Natural killer cell treated with Interleukin-12 subunit alpha and Interleukin-12 subunit beta and Interleukin-15 and Interleukin-18, amount 100 ng/mL, for 72 hours (primary cell): ENCODE data around the gene CREB5. TPM values are rescaled to one million over a fixed set of nuclear protein-coding genes. Genes with fewer than 3 reads are reported as not detected.
"Not testable (repeated sequence)": the region's sequence is repeated elsewhere in the genome, so short reads cannot be mapped to it uniquely, and the experiment has no call there.

ENCODE experiments used
- ATAC-seq, 2 donors: fragments of 150-1000 bp; cut with Tn5 transposase in 1 of 2; sonication (Bioruptor Pico), chemical (Tn5 transposase) in 1 of 2; 2 replicates each; pipeline ENCODE4 v1.10.0; 2021
- DNase-seq: peaks from one replicate; pipeline ENCODE4 v3.0.0; 2022; ENCODE audit warnings: low spot score
- H3K27ac Mint-ChIP-seq, 2 donors: 1 replicate in 1 of 2; 2 replicates in 1 of 2; pipeline ENCODE4 v1.8.0; 2022; ENCODE audit warnings: mixed read lengths in 2 of 2, mild to moderate bottlenecking in 1 of 2, moderate library complexity in 1 of 2
- H3K27me3 Mint-ChIP-seq, 2 donors: 1 replicate in 1 of 2; 2 replicates in 1 of 2; pipeline ENCODE4 v1.8.0; 2022; ENCODE audit warnings: mixed read lengths in 2 of 2
- H3K36me3 Mint-ChIP-seq: one replicate; pipeline ENCODE4 v1.8.0; 2022; ENCODE audit warnings: mixed read lengths
- H3K4me1 Mint-ChIP-seq, 2 donors: 1 replicate in 1 of 2; 2 replicates in 1 of 2; pipeline ENCODE4 v1.8.0; 2022; ENCODE audit warnings: low read depth in 2 of 2, mixed read lengths in 2 of 2, mild to moderate bottlenecking in 1 of 2
- H3K4me3 Mint-ChIP-seq: one replicate; pipeline ENCODE4 v1.8.0; 2022; ENCODE audit warnings: mixed read lengths
- H3K9me3 Mint-ChIP-seq: 2 replicates; pipeline ENCODE4 v1.8.0; 2022; ENCODE audit warnings: mixed read lengths
- total RNA-seq, 2 donors: library from RNA; stranded (reverse); gene quantifications; one replicate each; pipeline ENCODE4 v1.2.3, GENCODE V29; 2022

CREB5 gene
- total RNA-seq, 2 donors from 2014 or later: 0.62 TPM; not detected in 1

GRCh38 chr7:28608731-28609130, 196.4 kb downstream of the CREB5 start:
- H3K27ac Mint-ChIP-seq: no peak overlapping the region
- no peak for ATAC-seq
- H3K27me3 Mint-ChIP-seq: peaks cover 10 to 27% of the 10 kb centered on the region in 2 donors
- H3K9me3 Mint-ChIP-seq: no peaks in the 10 kb centered on the region
- no peaks in the 10 kb centered on the region for H3K4me1 Mint-ChIP-seq
- DNase-seq: no peak
- H3K36me3 Mint-ChIP-seq: no peaks in the 10 kb centered on the region
- no peak overlapping the region for H3K4me3 Mint-ChIP-seq

- Mint-ChIP-seq H3K27me3 (peaks cover 10 to 27% of the 10 kb centered on the region in 2 donors), H3K36me3 (no peaks in the 10 kb centered on the region), H3K4me3 (no peak overlapping the region), H3K9me3 (no peaks in the 10 kb centered on the region), H3K4me1 (no peaks in the 10 kb centered on the region), H3K27ac (no peak overlapping the region)
- DNase-seq (no peak), ATAC-seq (no peak)
Observed at GRCh38 chr7:28609608-28610007, 197.3 kb downstream of the CREB5 start.

DNA sequence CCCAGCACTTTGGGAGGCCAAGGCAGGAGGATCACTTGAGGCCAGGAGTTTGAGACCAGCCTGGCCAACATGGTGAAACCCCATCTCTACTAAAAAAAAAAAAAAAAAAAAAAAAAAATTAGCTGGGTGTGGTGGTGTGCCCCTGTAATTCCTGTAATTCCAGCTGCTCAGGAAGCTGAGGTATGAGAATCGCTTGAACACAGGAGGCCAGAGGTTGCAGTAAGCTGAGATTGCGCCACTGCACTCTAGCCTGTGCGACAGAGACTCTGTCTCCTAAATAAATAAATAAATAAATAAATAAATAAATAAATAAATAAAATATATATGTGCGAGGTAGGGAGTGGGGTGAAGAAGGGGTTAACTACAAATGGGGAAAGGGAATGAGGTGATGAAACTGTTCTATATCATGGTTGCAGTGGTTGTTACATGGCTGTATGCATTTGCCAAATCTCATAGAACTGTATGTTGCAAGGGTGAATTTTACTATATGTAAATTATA, 199.1 kb downstream of the CREB5 start:
- not testable (repeated sequence) for H3K36me3 Mint-ChIP-seq, H3K9me3 Mint-ChIP-seq, H3K4me1 Mint-ChIP-seq, DNase-seq, ATAC-seq, H3K27ac Mint-ChIP-seq, H3K4me3 Mint-ChIP-seq
- peaks cover 10 to 27% of the 10 kb centered on the region in 2 donors for H3K27me3 Mint-ChIP-seq

GRCh38 chr7:28613262-28613661, 200.9 kb downstream of the CREB5 start:
- Mint-ChIP-seq H3K4me3 (no peak overlapping the region), H3K9me3 (no peaks in the 10 kb centered on the region), H3K36me3 (no peaks in the 10 kb centered on the region), H3K27ac (no peak overlapping the region), H3K4me1 (no peaks in the 10 kb centered on the region), H3K27me3 (peaks cover 4 to 18% of the 10 kb centered on the region in 2 donors)
- ATAC-seq: no peak
- DNase-seq: no peak

- DNase-seq: no peak
- H3K36me3 Mint-ChIP-seq: no peaks in the 10 kb centered on the region
- no peaks in the 10 kb centered on the region for H3K9me3 Mint-ChIP-seq
- no peak overlapping the region for H3K27ac Mint-ChIP-seq
- H3K27me3 Mint-ChIP-seq: peaks cover 2 to 8% of the 10 kb centered on the region in 2 donors
- H3K4me3 Mint-ChIP-seq: no peak overlapping the region
- ATAC-seq: peak in 1 of 2 donors; percentile 24
- H3K4me1 Mint-ChIP-seq: no peaks in the 10 kb centered on the region
Observed at GRCh38 chr7:28615091-28615490, 202.8 kb downstream of the CREB5 start.

GRCh38 chr7:28617308-28617880, 205.1 kb downstream of the CREB5 start:
- Mint-ChIP-seq H3K27me3 (peaks cover 7 to 8% of the 10 kb centered on the region in 2 donors), H3K9me3 (no peaks in the 10 kb centered on the region), H3K36me3 (no peaks in the 10 kb centered on the region), H3K4me1 (no peaks in the 10 kb centered on the region), H3K27ac (no peak overlapping the region), H3K4me3 (no peak overlapping the region)
- no peak for ATAC-seq
- no peak for DNase-seq

DNA sequence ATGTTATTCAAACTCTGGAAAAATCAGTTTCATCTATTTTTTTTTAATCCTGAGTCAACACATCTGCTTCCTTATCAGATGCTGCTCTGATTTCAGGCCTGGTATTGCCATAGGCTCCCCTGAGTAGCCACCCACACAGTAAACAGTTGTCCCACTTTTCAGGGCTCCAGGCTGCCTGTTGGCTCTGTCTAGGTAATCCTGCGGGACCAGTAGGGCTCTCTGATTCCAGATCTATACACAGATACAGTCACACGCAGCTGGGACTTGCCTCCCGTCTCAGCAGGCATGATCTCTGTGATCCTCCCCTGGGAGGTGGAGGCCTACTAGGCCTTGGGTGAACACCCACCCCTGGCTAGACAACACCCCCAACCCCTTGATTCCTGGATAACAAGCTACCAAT, 206.1 kb downstream of the CREB5 start:
- H3K4me1 Mint-ChIP-seq: no peaks in the 10 kb centered on the region
- H3K27me3 Mint-ChIP-seq: peaks cover 8% of the 10 kb centered on the region in 2 donors
- peak in 1 of 2 donors; percentile 38 for ATAC-seq
- no peaks in the 10 kb centered on the region for H3K36me3 Mint-ChIP-seq
- H3K27ac Mint-ChIP-seq: no peak overlapping the region
- H3K4me3 Mint-ChIP-seq: no peak overlapping the region
- DNase-seq: no peak
- H3K9me3 Mint-ChIP-seq: no peaks in the 10 kb centered on the region

DNA sequence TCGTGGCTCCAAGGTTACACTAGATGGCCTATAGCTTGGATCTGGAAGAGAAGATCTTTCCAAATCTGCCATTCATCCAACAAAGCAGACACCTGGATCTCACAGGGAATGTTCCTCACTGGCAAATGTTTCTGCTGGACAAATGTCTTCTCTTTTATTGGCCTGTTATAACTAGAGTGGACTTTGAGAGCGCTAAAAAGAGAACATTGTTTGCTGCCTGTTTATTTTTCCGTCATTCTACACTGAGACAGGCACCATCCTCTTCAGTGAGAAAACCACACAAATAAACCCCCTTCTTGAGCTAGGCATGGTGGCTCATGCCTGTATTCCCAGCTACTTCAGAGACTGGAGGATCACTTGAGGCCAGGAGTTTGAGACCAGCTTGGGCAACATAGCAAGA, 206.9 kb downstream of the CREB5 start:
- Mint-ChIP-seq H3K27me3 (peaks cover 8 to 13% of the 10 kb centered on the region in 2 donors), H3K27ac (no peak overlapping the region), H3K36me3 (no peaks in the 10 kb centered on the region), H3K4me3 (no peak overlapping the region), H3K4me1 (no peaks in the 10 kb centered on the region), H3K9me3 (no peaks in the 10 kb centered on the region)
- DNase-seq (no peak), ATAC-seq (no peak)

DNA sequence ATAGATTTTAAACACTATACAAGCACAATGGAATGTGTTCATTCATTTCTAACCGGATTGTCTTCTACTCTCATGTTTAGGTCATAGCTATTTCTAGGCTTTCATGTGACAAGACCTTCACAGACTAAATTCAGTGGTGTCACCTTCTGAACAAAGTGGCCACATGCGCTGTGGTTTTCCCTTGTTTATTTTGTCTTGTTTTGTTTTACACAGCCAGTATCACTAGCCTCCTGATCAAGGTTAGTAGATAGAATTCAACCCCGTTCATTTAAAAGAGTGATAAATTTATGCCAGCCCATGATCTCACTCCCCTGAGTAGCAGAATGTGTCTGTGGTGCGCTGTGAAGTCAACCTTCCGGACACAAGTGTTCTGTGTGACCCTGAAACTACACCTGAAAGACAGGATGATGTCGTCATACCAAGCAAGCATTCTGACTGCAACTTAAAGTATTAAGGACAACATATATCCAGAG, 209.1 kb downstream of the CREB5 start:
- DNase-seq (no peak), ATAC-seq (no peak)
- Mint-ChIP-seq H3K4me1 (no peaks in the 10 kb centered on the region), H3K9me3 (no peaks in the 10 kb centered on the region), H3K4me3 (no peak overlapping the region), H3K36me3 (no peaks in the 10 kb centered on the region), H3K27ac (no peak overlapping the region), H3K27me3 (peaks cover 8 to 13% of the 10 kb centered on the region in 2 donors)

GRCh38 chr7:28623105-28623730, 210.9 kb downstream of the CREB5 start:
- ATAC-seq (no peak), DNase-seq (no peak)
- H3K9me3 Mint-ChIP-seq: no peaks in the 10 kb centered on the region
- no peak overlapping the region for H3K4me3 Mint-ChIP-seq
- H3K27me3 Mint-ChIP-seq: peaks cover 8 to 20% of the 10 kb centered on the region in 2 donors
- H3K27ac Mint-ChIP-seq: no peak overlapping the region
- H3K4me1 Mint-ChIP-seq: no peaks in the 10 kb centered on the region
- no peaks in the 10 kb centered on the region for H3K36me3 Mint-ChIP-seq

- Mint-ChIP-seq H3K27me3 (peaks cover 8 to 25% of the 10 kb centered on the region in 2 donors), H3K4me1 (no peaks in the 10 kb centered on the region), H3K36me3 (no peaks in the 10 kb centered on the region), H3K4me3 (no peak overlapping the region), H3K9me3 (no peaks in the 10 kb centered on the region), H3K27ac (no peak overlapping the region)
- DNase-seq (no peak), ATAC-seq (no peak)
Observed at GRCh38 chr7:28623863-28624262, 211.5 kb downstream of the CREB5 start.

GRCh38 chr7:28625432-28625831, 213.1 kb downstream of the CREB5 start:
- Mint-ChIP-seq H3K36me3 (no peaks in the 10 kb centered on the region), H3K9me3 (no peaks in the 10 kb centered on the region), H3K27me3 (peaks cover 8 to 25% of the 10 kb centered on the region in 2 donors), H3K27ac (no peak overlapping the region), H3K4me3 (no peak overlapping the region), H3K4me1 (no peaks in the 10 kb centered on the region)
- no peak for DNase-seq
- no peak for ATAC-seq

DNA sequence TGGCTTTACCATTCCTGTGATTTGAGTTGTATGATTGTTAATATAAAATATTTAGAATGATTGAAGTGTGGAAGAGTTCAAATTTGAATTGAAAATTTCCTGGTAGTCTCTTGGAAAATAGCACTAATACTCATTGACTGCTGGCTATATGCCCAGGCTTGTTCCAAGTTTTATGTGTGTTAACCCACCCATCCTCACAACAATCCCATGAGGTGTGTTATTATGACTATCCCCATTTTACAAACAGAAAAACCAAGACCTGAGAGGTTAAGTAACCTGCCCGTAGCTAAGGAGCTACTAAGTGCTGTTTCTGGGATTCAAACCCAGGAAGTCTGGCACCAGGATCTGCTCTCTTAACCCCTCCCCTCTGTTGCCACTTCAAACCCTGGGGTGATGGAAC, 213.9 kb downstream of the CREB5 start:
- no peaks in the 10 kb centered on the region for H3K4me1 Mint-ChIP-seq
- no peak for ATAC-seq
- no peak overlapping the region for H3K27ac Mint-ChIP-seq
- H3K27me3 Mint-ChIP-seq: peaks cover 6 to 26% of the 10 kb centered on the region in 2 donors
- no peak for DNase-seq
- no peaks in the 10 kb centered on the region for H3K9me3 Mint-ChIP-seq
- H3K4me3 Mint-ChIP-seq: no peak overlapping the region
- H3K36me3 Mint-ChIP-seq: no peaks in the 10 kb centered on the region

GRCh38 chr7:28626624-28627262, 214.4 kb downstream of the CREB5 start:
- Mint-ChIP-seq H3K27ac (no peak overlapping the region), H3K4me1 (no peaks in the 10 kb centered on the region), H3K27me3 (peaks cover 9 to 31% of the 10 kb centered on the region in 2 donors), H3K4me3 (no peak overlapping the region), H3K9me3 (no peaks in the 10 kb centered on the region), H3K36me3 (no peaks in the 10 kb centered on the region)
- no peak for DNase-seq
- ATAC-seq: no peak
